CD14-positive monocyte (primary cell): ENCODE measurements around the gene KPNA3. TPM values are rescaled to one million over a fixed set of nuclear protein-coding genes. Genes with fewer than 3 reads are reported as not detected.

Experiments
- DNase-seq, 3 donors: peaks; one replicate each; pipeline ENCODE4 v3.0.0-alpha.2; 2011 to 2022
- H2AFZ ChIP-seq: 2 replicates; pipeline ENCODE4 v1.6.0; 2012; ENCODE audit warnings: mild to moderate bottlenecking, low read depth, low read length, inconsistent platforms; ENCODE audit not compliant: insufficient read depth, poor library complexity, severe bottlenecking
- H3K27ac ChIP-seq, 2 donors: 1 replicate in 1 of 2; 2 replicates in 1 of 2; pipeline ENCODE4 v1.5.1; 2012 to 2013; ENCODE audit warnings: low read length in 2 of 2, control low read depth in 1 of 2, inconsistent platforms in 1 of 2, low read depth in 1 of 2, mild to moderate bottlenecking in 1 of 2
- H3K27me3 ChIP-seq, 2 donors: one replicate each; pipeline versions ENCODE4 v1.6.0 to v1.6.1; 2011 to 2013; ENCODE audit warnings: low read length in 2 of 2; ENCODE audit not compliant: control insufficient read depth in 2 of 2, insufficient read depth in 2 of 2
- H3K36me3 ChIP-seq, 2 donors: replicated peaks in 1 of 2; 1 replicate in 1 of 2; 2 replicates in 1 of 2; pipeline versions ENCODE4 v1.5.1 to v1.6.1; 2012 to 2013; ENCODE audit warnings: low read length in 2 of 2, control low read depth in 1 of 2, inconsistent platforms in 1 of 2, mild to moderate bottlenecking in 1 of 2; ENCODE audit not compliant: insufficient read depth in 2 of 2, control insufficient read depth in 1 of 2
- H3K4me1 ChIP-seq, 2 donors: 1 replicate in 1 of 2; 2 replicates in 1 of 2; pipeline versions ENCODE4 v1.5.1 to v1.6.1; 2012 to 2013; ENCODE audit warnings: low read length in 2 of 2, control low read depth in 1 of 2, inconsistent platforms in 1 of 2, mild to moderate bottlenecking in 1 of 2, moderate library complexity in 1 of 2; ENCODE audit not compliant: insufficient read depth in 2 of 2, control insufficient read depth in 1 of 2
- H3K4me2 ChIP-seq: replicated peaks from 2 replicates; pipeline ENCODE3; 2012; ENCODE audit warnings: low read length, moderate library complexity, mild to moderate bottlenecking; ENCODE audit not compliant: poor library complexity, severe bottlenecking; ENCODE audit errors: extremely low read depth
- H3K4me3 ChIP-seq, 3 experiments: fragments of 200-600 bp in 1 of 3; sonication (generic) in 1 of 3; replicated peaks in 1 of 3; 1 replicate in 2 of 3; 2 replicates in 1 of 3; pipeline ENCODE4 v1.5.1; 2011 to 2013; ENCODE audit warnings: low read length in 3 of 3, mild to moderate bottlenecking in 3 of 3, control low read depth in 2 of 3, low read depth in 2 of 3, inconsistent platforms in 1 of 3, moderate library complexity in 1 of 3
- H3K79me2 ChIP-seq: 2 replicates; pipeline ENCODE4 v1.6.0; 2012; ENCODE audit warnings: mild to moderate bottlenecking, control low read depth, inconsistent platforms, low read length, moderate library complexity; ENCODE audit not compliant: insufficient read depth
- H3K9ac ChIP-seq: 2 replicates; pipeline ENCODE4 v1.6.0; 2017; ENCODE audit warnings: low read length, mild to moderate bottlenecking; ENCODE audit not compliant: insufficient read depth, poor library complexity, severe bottlenecking
- H3K9me3 ChIP-seq, 2 donors: replicated peaks in 1 of 2; 1 replicate in 1 of 2; 2 replicates in 1 of 2; pipeline versions ENCODE4 v1.5.1 to v1.6.1; 2012 to 2013; ENCODE audit warnings: low read length in 2 of 2, control low read depth in 1 of 2; ENCODE audit not compliant: control insufficient read depth in 1 of 2, insufficient read depth in 1 of 2
- H4K20me1 ChIP-seq: 2 replicates; pipeline ENCODE4 v1.6.0; 2012; ENCODE audit warnings: mild to moderate bottlenecking, low read length, control low read depth, moderate library complexity; ENCODE audit not compliant: insufficient read depth
- H3K27ac Mint-ChIP-seq, 7 donors: one replicate each; pipeline ENCODE4 v1.8.0; 2020; ENCODE audit warnings: mild to moderate bottlenecking in 7 of 7, mixed read lengths in 7 of 7, moderate library complexity in 6 of 7, inconsistent platforms in 2 of 7
- H3K27me3 Mint-ChIP-seq, 3 donors: one replicate each; pipeline ENCODE4 v1.8.0; 2021 to 2022; ENCODE audit warnings: low read depth in 3 of 3, mild to moderate bottlenecking in 3 of 3, mixed read lengths in 3 of 3, moderate library complexity in 3 of 3, inconsistent platforms in 1 of 3
- H3K36me3 Mint-ChIP-seq, 2 donors: one replicate each; pipeline ENCODE4 v1.8.0; 2020; ENCODE audit warnings: mixed read lengths in 2 of 2, inconsistent platforms in 1 of 2, mild to moderate bottlenecking in 1 of 2
- H3K4me1 Mint-ChIP-seq: one replicate; pipeline ENCODE4 v1.8.0; 2020; ENCODE audit warnings: mild to moderate bottlenecking, mixed read lengths
- H3K4me3 Mint-ChIP-seq, 2 donors: one replicate each; pipeline ENCODE4 v1.8.0; 2020; ENCODE audit warnings: mild to moderate bottlenecking in 2 of 2, mixed read lengths in 2 of 2, moderate library complexity in 1 of 2
- H3K9me3 Mint-ChIP-seq, 7 donors: one replicate each; pipeline ENCODE4 v1.8.0; 2020 to 2022; ENCODE audit warnings: mixed read lengths in 7 of 7, mild to moderate bottlenecking in 6 of 7, moderate library complexity in 6 of 7, inconsistent platforms in 2 of 7
- WGBS: methylation state at CpG from one replicate; pipeline ENCODE4 v1.1.5; 2013; ENCODE audit warnings: missing lambda C conversion rate; ENCODE audit not compliant: insufficient coverage; 5-methylcytosine and 5-hydroxymethylcytosine counted together
- intact Hi-C, 2 donors: fragments of 100-400 bp; cut with micrococcal nuclease; formaldehyde crosslinking; loops; one replicate each; pipeline versions ENCODE4 v1.15.0 to v1.15.1; 2023
- polyA plus RNA-seq, 3 donors: library from polyadenylated mRNA; depleted of rRNA in 1 of 3; unstranded in 2 of 3; stranded (reverse) in 1 of 3; fragments of 300-500 nt in 2 of 3; fragments of >200 nt in 1 of 3; fragmentation: Illumina TruSeq in 2 of 3; gene quantifications; 1 replicate in 2 of 3; 2 replicates in 1 of 3; pipeline ENCODE4 v1.2.3, GENCODE V29; 2012 to 2021
- TF ChIP-seq, protein P1 (sequence below): fragments of 200-600 bp; IDR thresholded peaks from one replicate; pipeline ENCODE4 v1.8.0; 2022; ENCODE audit warnings: antibody characterized with exemption, mild to moderate bottlenecking

KPNA3 gene
- polyA plus RNA-seq, 3 donors = 11.5 to 15.3 (median 12.8) TPM

DNA sequence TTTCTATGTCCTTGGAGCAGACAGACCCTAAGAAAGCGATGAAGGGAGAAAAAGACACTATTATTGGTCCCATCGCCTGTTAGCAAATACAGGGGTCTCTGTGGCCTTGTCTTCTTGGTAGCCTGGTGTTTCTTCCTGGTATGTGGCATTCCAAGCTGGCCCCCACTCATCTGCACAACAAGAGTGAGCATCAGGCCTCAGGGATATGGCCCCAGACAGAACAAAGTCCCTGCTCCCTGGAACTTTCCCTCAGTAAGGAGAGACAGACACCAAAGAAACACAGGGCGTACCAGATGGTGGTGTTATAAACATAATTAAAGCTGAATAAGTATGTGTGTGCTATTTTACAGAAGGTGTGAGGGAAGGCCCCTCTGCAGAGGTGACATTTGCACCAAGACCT is 48.2 kb upstream of the KPNA3 start:
- Histone ChIP-seq H3K79me2 (no peaks in the 10 kb centered on the region), H3K9me3 (no peaks in the 10 kb centered on the region), H3K4me1 (peaks cover 0 to 8% of the 10 kb centered on the region in 2 donors), H3K27ac (no peak overlapping the region), H3K9ac (no peak overlapping the region), H2AFZ (no peak overlapping the region), H3K4me2 (no peak overlapping the region), H3K36me3 (no peaks in the 10 kb centered on the region), H3K4me3 (no peak overlapping the region), H4K20me1 (no peaks in the 10 kb centered on the region), H3K27me3 (no peaks in the 10 kb centered on the region)
- Mint-ChIP-seq H3K27ac (no peak overlapping the region), H3K4me1 (peaks cover 9% of the 10 kb centered on the region), H3K4me3 (no peak overlapping the region), H3K9me3 (peaks cover 0 to 2% (median 0%) of the 10 kb centered on the region in 7 donors), H3K36me3 (no peaks in the 10 kb centered on the region), H3K27me3 (peaks cover 0 to 4% (median 4%) of the 10 kb centered on the region in 3 donors)
- TF ChIP-seq, protein P1, sequence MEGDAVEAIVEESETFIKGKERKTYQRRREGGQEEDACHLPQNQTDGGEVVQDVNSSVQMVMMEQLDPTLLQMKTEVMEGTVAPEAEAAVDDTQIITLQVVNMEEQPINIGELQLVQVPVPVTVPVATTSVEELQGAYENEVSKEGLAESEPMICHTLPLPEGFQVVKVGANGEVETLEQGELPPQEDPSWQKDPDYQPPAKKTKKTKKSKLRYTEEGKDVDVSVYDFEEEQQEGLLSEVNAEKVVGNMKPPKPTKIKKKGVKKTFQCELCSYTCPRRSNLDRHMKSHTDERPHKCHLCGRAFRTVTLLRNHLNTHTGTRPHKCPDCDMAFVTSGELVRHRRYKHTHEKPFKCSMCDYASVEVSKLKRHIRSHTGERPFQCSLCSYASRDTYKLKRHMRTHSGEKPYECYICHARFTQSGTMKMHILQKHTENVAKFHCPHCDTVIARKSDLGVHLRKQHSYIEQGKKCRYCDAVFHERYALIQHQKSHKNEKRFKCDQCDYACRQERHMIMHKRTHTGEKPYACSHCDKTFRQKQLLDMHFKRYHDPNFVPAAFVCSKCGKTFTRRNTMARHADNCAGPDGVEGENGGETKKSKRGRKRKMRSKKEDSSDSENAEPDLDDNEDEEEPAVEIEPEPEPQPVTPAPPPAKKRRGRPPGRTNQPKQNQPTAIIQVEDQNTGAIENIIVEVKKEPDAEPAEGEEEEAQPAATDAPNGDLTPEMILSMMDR = no peak
- DNase-seq = no peak
- WGBS = 100% methylated on average over 2 of the region's 3 CpGs
- intact Hi-C loops = loop anchor here (10.0 kb wide), 1 partner anchor 186 kb away; no protein-coding TSS in a partner anchor

DNA sequence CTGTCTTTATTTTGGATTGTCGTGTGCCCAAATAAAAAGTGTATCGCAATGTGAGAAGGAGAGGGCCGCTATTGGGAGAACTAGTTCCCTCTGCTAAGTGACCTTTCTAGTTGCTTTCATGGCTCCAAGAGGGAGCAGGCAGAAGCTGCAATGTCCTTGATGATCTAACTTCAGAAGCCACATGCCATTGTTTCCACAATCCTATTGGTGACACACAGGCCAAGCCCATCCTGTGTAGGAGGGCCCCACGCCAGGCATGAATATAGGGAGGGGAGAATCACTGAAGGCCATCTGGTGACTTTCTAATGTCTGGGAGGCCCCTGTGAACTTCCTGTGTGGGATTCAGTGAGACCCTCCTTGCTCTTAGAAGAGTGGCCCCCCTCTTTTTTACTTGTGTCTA is 47.8 kb upstream of the KPNA3 start:
- Histone ChIP-seq H4K20me1 (no peaks in the 10 kb centered on the region), H3K79me2 (no peaks in the 10 kb centered on the region), H3K36me3 (no peaks in the 10 kb centered on the region), H2AFZ (no peak overlapping the region), H3K9ac (no peak overlapping the region), H3K27me3 (no peaks in the 10 kb centered on the region), H3K27ac (no peak overlapping the region), H3K4me3 (no peak overlapping the region), H3K4me2 (no peak overlapping the region), H3K4me1 (peaks cover 0 to 8% of the 10 kb centered on the region in 2 donors), H3K9me3 (no peaks in the 10 kb centered on the region)
- peaks cover 9% of the 10 kb centered on the region for H3K4me1 Mint-ChIP-seq
- peaks cover 0 to 4% (median 4%) of the 10 kb centered on the region in 3 donors for H3K27me3 Mint-ChIP-seq
- H3K36me3 Mint-ChIP-seq = no peaks in the 10 kb centered on the region
- TF ChIP-seq, protein P1 = no peak
- no peaks in the 10 kb centered on the region for H3K9me3 Mint-ChIP-seq
- intact Hi-C loops = loop anchor here (10.0 kb wide), 1 partner anchor 185 kb away; no protein-coding TSS in a partner anchor
- peak in 2 of 3 donors; percentile 6 to 42 for DNase-seq
- WGBS = 90% methylated on average over 4 of the region's 4 CpGs
- H3K4me3 Mint-ChIP-seq = no peak overlapping the region
- no peak overlapping the region for H3K27ac Mint-ChIP-seq
